K562 (cell line): ENCODE results near the gene TM7SF2. TPM values are rescaled to one million over a fixed set of nuclear protein-coding genes. Genes with fewer than 3 reads are reported as not detected.

Experiments used
- ASH1L ChIP-seq: fragments of 450-650 bp; IDR thresholded peaks from 2 replicates; pipeline ENCODE4 v1.6.1; 2018; ENCODE audit warnings: borderline replicate concordance, mild to moderate bottlenecking, low read depth; ENCODE audit not compliant: partially characterized antibody
- EGR1 ChIP-seq: fragments of 450-650 bp; conservative IDR thresholded peaks from 2 replicates; pipeline ENCODE4 v1.6.1; 2017; ENCODE audit warnings: mild to moderate bottlenecking
- ELK1 ChIP-seq: sonication (generic); formaldehyde crosslinking; IDR thresholded peaks from 2 replicates; pipeline ENCODE4 v1.8.1; 2022; ENCODE audit warnings: missing genetic modification reagents
- ESRRA ChIP-seq: fragments of 450-650 bp; IDR thresholded peaks from 2 replicates; pipeline ENCODE4 v1.6.1; 2014; ENCODE audit warnings: low read depth, mild to moderate bottlenecking, moderate library complexity, borderline replicate concordance
- FOXM1 ChIP-seq, 2 experiments: fragments of 450-650 bp in 1 of 2; sonication (generic) in 1 of 2; formaldehyde crosslinking in 1 of 2; IDR thresholded peaks; 2 replicates each; pipeline versions ENCODE4 v1.6.1 to v1.9.0; 2017 to 2022; ENCODE audit warnings: low read depth in 2 of 2, mild to moderate bottlenecking in 2 of 2, missing genetic modification reagents in 1 of 2, moderate library complexity in 1 of 2
- GABPB2 ChIP-seq: fragments of 250-450 bp; sonication (Bioruptor Pico); conservative IDR thresholded peaks from 2 replicates; pipeline ENCODE4 v1.5.1; 2021; ENCODE audit warnings: mild to moderate bottlenecking
- GTF2E2 ChIP-seq: fragments of 200-800 bp; sonication (Bioruptor generic); IDR thresholded peaks from 2 replicates; pipeline ENCODE4 v1.6.1; 2016; ENCODE audit warnings: missing genetic modification characterization, missing compliant biosample characterization
- HCFC1 ChIP-seq: IDR thresholded peaks from 2 replicates; pipeline ENCODE4 v1.6.1; 2012; ENCODE audit warnings: low read depth, low read length, improper control_type of control experiment
- HSF4 ChIP-seq: fragments of 250-450 bp; sonication (Bioruptor Pico); IDR thresholded peaks from 2 replicates; pipeline ENCODE4 v2.1.2; 2022; ENCODE audit warnings: mild to moderate bottlenecking, moderate library complexity, borderline replicate concordance
- MXI1 ChIP-seq: IDR thresholded peaks from 2 replicates; pipeline ENCODE4 v1.6.1; 2011; ENCODE audit warnings: low read depth, mild to moderate bottlenecking, improper control_type of control experiment, low read length
- NEUROD1 ChIP-seq: fragments of 150-350 bp; IDR thresholded peaks from 2 replicates; pipeline ENCODE4 v1.6.1; 2014; ENCODE audit warnings: borderline replicate concordance, low read length, low read depth; ENCODE audit not compliant: partially characterized antibody
- PHF8 ChIP-seq: fragments of 200-600 bp; sonication (generic); IDR thresholded peaks from 2 replicates; pipeline ENCODE4 v1.6.1; 2012; ENCODE audit warnings: mixed run types, mild to moderate bottlenecking, inconsistent platforms, low read length, moderate library complexity, borderline replicate concordance
- POLR2B ChIP-seq: fragments of 450-650 bp; IDR thresholded peaks from 2 replicates; pipeline ENCODE4 v1.6.1; 2018; ENCODE audit warnings: low read depth; ENCODE audit not compliant: partially characterized antibody
- RB1 ChIP-seq: fragments of 450-650 bp; IDR thresholded peaks from 2 replicates; pipeline ENCODE4 v1.6.1; 2017; ENCODE audit warnings: low read depth, mild to moderate bottlenecking
- RFX5 ChIP-seq: IDR thresholded peaks from 2 replicates; pipeline ENCODE4 v1.6.1; 2011; ENCODE audit warnings: low read depth, mild to moderate bottlenecking, improper control_type of control experiment, low read length
- SAP30 ChIP-seq: fragments of 200-600 bp; sonication (generic); IDR thresholded peaks from 2 replicates; pipeline ENCODE4 v1.6.1; 2012; ENCODE audit warnings: borderline replicate concordance, low read depth, mild to moderate bottlenecking, moderate library complexity, low read length, control low read depth, inconsistent platforms; ENCODE audit not compliant: insufficient read depth, poor library complexity, severe bottlenecking
- ZNF609 ChIP-seq: sonication (generic); formaldehyde crosslinking; IDR thresholded peaks from 2 replicates; pipeline ENCODE4 v1.8.1; 2023; ENCODE audit warnings: missing genetic modification reagents, mild to moderate bottlenecking, borderline replicate concordance
- polyA plus RNA-seq, 8 experiments: library from polyadenylated mRNA; depleted of rRNA in 4 of 8; stranded (reverse) in 5 of 8; unstranded in 3 of 8; fragments of >200 nt; fragmentation: Nextera tagmentation in 2 of 8; fragmentation: Illumina TruSeq in 1 of 8; extraction: Ambion mirVana in 2 of 8; extraction: Trizol in 1 of 8; gene quantifications; 2 replicates each; pipeline versions ENCODE4 v1.2.1 to v1.2.3, GENCODE V29; 2011 to 2014; ENCODE audit warnings: inconsistent platforms in 1 of 8, missing spikeins in 1 of 8
- total RNA-seq, 7 experiments: library from RNA; depleted of rRNA in 6 of 7; stranded (reverse); fragments of >200 nt in 6 of 7; fragmentation: Illumina TruSeq in 2 of 7; extraction: Trizol in 2 of 7; gene quantifications; 2 replicates each; pipeline versions ENCODE4 v1.2.1 to v1.2.3, GENCODE V29; 2011 to 2021; ENCODE audit warnings: low replicate concordance in 1 of 7
- TF ChIP-seq, protein P1 (sequence below): fragments of 450-650 bp; IDR thresholded peaks from 2 replicates; pipeline ENCODE4 v1.6.1; 2016

The TM7SF2 gene
- total and polyA plus RNA-seq, 9 of the 15 experiments (the other 6 are each of a cell fraction or from before 2014, with no cell fraction given): 1.2 to 22.0 (median 14.3) TPM

DNA sequence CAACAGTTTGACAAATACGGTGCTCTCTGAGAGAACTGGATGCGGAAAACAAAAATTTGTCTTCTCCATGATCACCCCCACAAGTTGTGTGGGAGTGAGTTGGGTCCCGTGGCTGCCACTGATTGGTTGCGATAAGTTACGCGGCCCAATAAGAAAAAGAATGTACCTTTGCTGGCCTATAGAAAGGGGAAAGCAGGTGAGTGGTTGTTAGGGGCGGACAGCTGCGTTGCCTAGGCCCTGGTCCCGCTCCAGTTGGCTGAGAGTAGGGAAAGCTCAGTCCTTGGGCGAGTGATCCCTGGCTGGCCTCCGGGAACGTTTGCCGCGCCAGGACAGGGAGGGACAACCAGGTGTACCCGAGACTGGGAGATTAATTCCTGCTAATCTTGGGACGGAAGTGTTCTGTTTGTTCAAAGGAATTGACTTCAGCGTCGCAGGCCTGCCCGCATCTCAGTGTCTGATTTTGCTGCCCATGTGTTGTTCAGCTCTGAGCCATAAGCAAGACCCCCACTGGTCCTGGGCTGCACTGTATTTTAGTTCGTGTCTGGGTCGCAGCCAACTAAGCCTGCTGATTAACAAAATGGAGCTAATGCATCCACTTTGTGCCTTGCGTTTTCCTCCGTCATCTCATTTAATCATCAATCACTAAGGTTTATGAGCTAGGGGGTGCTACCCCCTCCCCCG, 23.4 kb downstream of the TM7SF2 start (continued):
- TF ChIP-seq HSF4 (CRISPR knock-in tag) (no peak), RFX5 (no peak), NEUROD1 (peak; percentile 95), PHF8 (peak; percentile 47; the same call in 1 of the 2 replicates), ZNF609 (0 out of 2 replicates have a peak, but pooled peaks have one; percentile 13), RB1 (no peak), SAP30 (peak; percentile 51), ELK1 (CRISPR knock-in tag) (no peak), FOXM1 (IDR thresholded peaks at IDR 0.05; ENCODE audit: low read depth) (peak; percentile 83; the same call in 1 of the 2 replicates), FOXM1 (CRISPR knock-in tag; IDR thresholded peaks at IDR 0.05; ENCODE audit: low read depth) (no peak), ASH1L (peak; percentile 92), HCFC1 (no peak), GTF2E2 (tag) (0 out of 2 replicates have a peak, but pooled peaks have one; percentile 71), ESRRA (no peak), MXI1 (peak; percentile 94), GABPB2 (CRISPR knock-in tag) (no peak), EGR1 (peak; percentile 84), POLR2B (peak; percentile 61)
- TF ChIP-seq, protein P1, sequence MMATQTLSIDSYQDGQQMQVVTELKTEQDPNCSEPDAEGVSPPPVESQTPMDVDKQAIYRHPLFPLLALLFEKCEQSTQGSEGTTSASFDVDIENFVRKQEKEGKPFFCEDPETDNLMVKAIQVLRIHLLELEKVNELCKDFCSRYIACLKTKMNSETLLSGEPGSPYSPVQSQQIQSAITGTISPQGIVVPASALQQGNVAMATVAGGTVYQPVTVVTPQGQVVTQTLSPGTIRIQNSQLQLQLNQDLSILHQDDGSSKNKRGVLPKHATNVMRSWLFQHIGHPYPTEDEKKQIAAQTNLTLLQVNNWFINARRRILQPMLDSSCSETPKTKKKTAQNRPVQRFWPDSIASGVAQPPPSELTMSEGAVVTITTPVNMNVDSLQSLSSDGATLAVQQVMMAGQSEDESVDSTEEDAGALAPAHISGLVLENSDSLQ: peak; percentile 90
